Lower leg skin (tissue), 3 donors: ENCODE results near the gene CORO2A.

ENCODE experiments used
- CTCF ChIP-seq, 3 donors: fragments of 450-650 bp; IDR thresholded peaks; one replicate each; pipeline ENCODE4 v1.5.1; 2016; ENCODE audit warnings: antibody characterized with exemption in 3 of 3, mild to moderate bottlenecking in 3 of 3, moderate library complexity in 2 of 3
- POLR2A ChIP-seq, 2 donors: fragments of 450-650 bp; IDR thresholded peaks; one replicate each; pipeline ENCODE4 v1.6.1; 2016 to 2017; ENCODE audit warnings: antibody characterized with exemption in 2 of 2, mild to moderate bottlenecking in 1 of 2, moderate library complexity in 1 of 2

DNA sequence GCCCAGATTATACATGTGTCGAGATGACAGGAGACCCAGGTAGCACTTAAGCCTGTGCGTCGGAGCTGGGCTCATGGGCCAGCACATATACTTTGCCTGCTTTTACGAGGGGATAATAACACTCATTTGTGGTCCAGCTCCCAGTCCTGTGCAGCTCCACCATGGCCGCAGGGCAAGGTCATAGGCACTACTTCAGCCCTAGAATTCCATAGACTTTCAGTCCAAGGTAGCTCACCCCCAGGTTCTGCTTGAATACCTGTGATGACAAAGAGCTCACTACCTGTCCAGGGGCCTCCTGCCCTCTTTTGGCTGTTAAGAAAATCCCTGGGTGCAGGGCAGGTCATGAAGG, 1.7 kb downstream of the CORO2A start:
- TF ChIP-seq CTCF (IDR thresholded peaks at IDR 0.05) (no peak), POLR2A (IDR thresholded peaks at IDR 0.05) (no peak)
